RWPE1 (cell line): ENCODE data around the gene C16orf90.
"Not testable (repeated sequence)": the region's sequence is repeated elsewhere in the genome, so short reads cannot be mapped to it uniquely, and the experiment has no call there.

Source experiments
- CTCF ChIA-PET: fragments of 350-600 bp; sonication (Branson Sonifier 250); formaldehyde crosslinking; extraction: SDS; loops from one replicate; lab custom pipeline; 2021; lab: Yijun Ruan, JAX
- POLR2A ChIA-PET: fragments of 400-600 bp; formaldehyde crosslinking; extraction: SDS; loops from one replicate; lab custom pipeline; 2020; ENCODE audit warnings: antibody characterized with exemption; ENCODE audit not compliant: low non-redundant PET; lab: Yijun Ruan, JAX
- DNase-seq: peaks from one replicate; pipeline ENCODE4 v3.0.0; 2012; ENCODE audit warnings: low spot score
- H3K27ac ChIP-seq: fragments of 450-650 bp; 2 replicates; pipeline ENCODE4 v1.5.1; 2017
- TF ChIP-seq, protein P1 (sequence below): fragments of 450-650 bp; conservative IDR thresholded peaks from 2 replicates; pipeline ENCODE4 v1.5.1; 2017; ENCODE audit warnings: low read depth, mild to moderate bottlenecking

C16orf90 gene

DNA sequence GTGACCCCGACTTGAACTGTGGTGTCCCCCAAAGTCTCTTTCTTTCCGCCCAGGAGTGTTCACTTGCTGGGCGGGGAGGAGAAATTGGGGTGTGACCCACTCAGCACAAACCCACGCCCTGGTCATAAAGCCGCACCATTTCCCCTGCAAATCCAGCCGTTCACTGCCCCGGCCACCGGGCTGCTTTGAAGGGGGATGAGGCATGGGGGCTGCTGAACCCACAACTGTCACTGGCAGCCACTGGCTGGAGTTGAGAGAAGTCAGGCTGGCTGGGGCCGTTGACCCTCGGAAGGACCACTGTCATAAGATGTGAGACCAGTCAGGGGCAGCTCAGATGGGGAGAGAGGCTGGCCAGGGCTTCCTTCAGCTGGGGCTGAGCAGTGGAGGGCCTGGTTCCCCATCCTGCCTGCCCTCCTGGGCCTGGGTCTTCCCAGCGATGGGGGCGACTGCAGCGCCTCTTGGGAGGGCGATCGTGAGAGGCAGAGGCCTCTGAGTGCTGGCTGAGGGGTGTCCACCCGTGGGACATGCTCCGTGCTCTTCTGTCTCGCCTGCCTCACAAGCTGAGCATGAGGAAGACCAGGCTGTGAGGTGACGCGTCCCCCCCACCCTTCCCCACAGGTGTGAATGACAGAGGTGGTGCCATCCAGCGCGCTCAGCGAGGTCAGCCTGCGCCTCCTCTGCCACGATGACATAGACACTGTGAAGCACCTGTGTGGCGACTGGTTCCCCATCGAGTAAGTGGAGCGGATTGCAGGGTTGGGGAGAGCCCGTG is 19.5 kb downstream of the C16orf90 start:
- DNase-seq = no peak
- CTCF ChIA-PET = no interaction called here
- H3K27ac ChIP-seq = 0 out of 2 replicates have a peak overlapping the region, but pooled peaks have one; percentile 10
- TF ChIP-seq, protein P1, sequence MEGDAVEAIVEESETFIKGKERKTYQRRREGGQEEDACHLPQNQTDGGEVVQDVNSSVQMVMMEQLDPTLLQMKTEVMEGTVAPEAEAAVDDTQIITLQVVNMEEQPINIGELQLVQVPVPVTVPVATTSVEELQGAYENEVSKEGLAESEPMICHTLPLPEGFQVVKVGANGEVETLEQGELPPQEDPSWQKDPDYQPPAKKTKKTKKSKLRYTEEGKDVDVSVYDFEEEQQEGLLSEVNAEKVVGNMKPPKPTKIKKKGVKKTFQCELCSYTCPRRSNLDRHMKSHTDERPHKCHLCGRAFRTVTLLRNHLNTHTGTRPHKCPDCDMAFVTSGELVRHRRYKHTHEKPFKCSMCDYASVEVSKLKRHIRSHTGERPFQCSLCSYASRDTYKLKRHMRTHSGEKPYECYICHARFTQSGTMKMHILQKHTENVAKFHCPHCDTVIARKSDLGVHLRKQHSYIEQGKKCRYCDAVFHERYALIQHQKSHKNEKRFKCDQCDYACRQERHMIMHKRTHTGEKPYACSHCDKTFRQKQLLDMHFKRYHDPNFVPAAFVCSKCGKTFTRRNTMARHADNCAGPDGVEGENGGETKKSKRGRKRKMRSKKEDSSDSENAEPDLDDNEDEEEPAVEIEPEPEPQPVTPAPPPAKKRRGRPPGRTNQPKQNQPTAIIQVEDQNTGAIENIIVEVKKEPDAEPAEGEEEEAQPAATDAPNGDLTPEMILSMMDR = no peak
- POLR2A ChIA-PET = interaction anchor here (0.5 kb wide), 1 partner anchor 12 kb away, joined by 4 read pairs; no protein-coding TSS in a partner anchor

GRCh38 chr16:3474870-3475269 is 20.4 kb downstream of the C16orf90 start:
- DNase-seq, H3K27ac ChIP-seq, POLR2A ChIA-PET, CTCF ChIA-PET: not testable (repeated sequence)

GRCh38 chr16:3474136-3474779 is 21.0 kb downstream of the C16orf90 start:
- H3K27ac ChIP-seq = no peak overlapping the region
- ChIA-PET CTCF (no interaction called here), POLR2A (no interaction called here)
- no peak for DNase-seq
- TF ChIP-seq, protein P1 = no peak

GRCh38 chr16:3473596-3473943 is 21.7 kb downstream of the C16orf90 start:
- DNase-seq, POLR2A ChIA-PET, CTCF ChIA-PET, H3K27ac ChIP-seq: not testable (repeated sequence)

GRCh38 chr16:3472878-3473595 is 22.3 kb downstream of the C16orf90 start:
- H3K27ac ChIP-seq = no peak overlapping the region
- CTCF ChIA-PET = no interaction called here
- TF ChIP-seq, protein P1 = no peak
- POLR2A ChIA-PET = no interaction called here
- no peak for DNase-seq

DNA sequence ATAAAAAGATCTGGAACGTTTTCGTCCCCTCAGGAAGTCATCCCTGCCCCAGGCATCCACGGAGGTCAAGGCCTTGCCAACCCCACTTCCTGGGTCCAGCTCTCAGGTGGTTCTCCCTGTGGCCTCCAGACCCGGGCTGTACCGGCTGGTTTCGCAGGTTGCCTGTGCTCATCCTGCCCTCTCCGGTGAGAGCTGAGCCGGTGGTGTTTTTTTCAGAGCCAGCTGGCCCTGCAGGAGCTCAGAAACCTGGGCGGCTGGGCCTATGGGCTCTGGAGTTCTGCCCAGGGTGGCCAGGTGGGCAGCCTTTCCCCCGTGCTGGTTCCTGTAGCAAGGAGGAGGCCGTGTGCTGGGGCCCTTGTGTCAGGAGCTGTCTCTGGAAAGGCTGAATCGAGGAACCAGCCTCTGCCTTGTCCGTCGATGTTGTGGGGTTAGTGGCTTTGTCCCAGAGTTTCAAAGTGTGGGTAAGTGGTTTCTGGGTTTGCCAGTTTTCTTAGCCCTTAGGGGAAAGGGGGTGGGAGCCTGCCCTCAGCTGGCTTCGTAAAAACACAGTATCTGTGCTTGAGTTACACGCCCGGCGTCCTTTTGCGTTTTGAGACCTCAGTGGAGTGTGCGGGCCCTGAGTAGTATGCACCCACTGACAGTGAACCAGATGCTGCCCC is 23.6 kb downstream of the C16orf90 start:
- POLR2A ChIA-PET = no interaction called here
- TF ChIP-seq, protein P1 = no peak
- CTCF ChIA-PET = interaction anchor here (0.6 kb wide), 1 partner anchor 10 kb away, joined by 4 read pairs; no protein-coding TSS in a partner anchor
- no peak overlapping the region for H3K27ac ChIP-seq
- DNase-seq = no peak

DNA sequence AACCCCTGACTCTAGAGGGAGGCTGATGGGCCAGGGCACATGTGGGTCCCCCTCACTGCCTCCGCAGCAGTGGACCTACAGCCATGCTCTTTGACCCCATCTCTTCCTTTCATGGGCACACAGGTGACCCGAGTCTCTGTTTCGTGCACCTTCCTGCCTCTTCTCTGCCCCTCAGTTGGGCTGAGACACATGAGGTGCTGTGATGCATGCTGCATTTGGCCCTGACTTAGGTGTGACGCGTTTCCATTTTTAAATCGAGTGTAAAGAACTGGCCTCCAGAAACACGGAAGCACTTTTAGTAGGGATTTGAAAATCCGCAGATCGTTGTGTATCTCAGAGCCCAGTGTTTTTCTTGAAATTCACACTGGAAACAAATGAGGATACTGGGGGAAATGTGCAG is 24.6 kb downstream of the C16orf90 start:
- ChIA-PET CTCF (no interaction called here), POLR2A (no interaction called here)
- TF ChIP-seq, protein P1 = no peak
- no peak overlapping the region for H3K27ac ChIP-seq
- DNase-seq = no peak
